ENCODE measurements around the gene UQCC5. TPM values are rescaled to one million over a fixed set of nuclear protein-coding genes. Genes with fewer than 3 reads are reported as not detected.

UQCC5 gene
- total and polyA plus RNA-seq, 8 donors: 1.3 to 58.5 (median 24.0) TPM; not detected in 2

DNA sequence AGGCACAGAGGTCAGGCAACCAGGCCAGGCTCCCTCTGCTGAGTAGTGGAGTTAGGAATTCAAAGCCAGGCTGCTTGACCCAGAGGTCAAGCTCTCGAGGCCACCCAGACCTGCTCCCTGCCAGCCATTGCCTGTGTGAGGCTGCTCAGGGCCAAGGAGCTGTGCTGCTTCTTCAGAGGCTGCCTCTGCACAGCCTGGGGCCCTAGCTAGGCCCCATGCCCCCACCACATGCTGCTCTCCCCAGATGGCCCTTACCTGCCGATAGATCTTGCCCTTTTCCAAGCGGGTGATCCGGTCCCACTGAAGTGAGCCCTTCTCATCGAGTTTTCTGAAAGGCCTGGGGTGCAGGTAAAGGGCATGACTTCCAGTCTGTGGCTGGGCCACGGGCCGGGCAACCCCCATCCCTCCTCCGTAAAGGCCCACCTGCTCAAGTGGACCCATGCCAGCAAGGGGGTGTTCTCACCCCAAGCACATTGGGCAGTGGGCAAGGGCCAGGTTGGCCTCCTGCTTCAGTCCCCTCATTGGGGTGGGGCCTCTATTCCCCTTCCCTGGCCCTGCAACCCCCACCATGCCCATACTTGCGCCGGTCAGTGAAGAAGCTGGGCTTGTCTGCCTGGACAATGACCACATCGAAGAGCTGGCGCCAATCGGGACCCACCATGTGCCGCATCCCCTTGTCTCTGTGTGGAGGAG lies 9.2 kb upstream of the UQCC5 start:
- peaks cover 2 to 41% (median 21%) of the 10 kb centered on the region in 4 donors for H3K4me1 ChIP-seq
- no peak for DNase-seq
- H3K4me3 ChIP-seq: no peak overlapping the region
- no peaks in the 10 kb centered on the region for H3K9me3 ChIP-seq
- H3K36me3 ChIP-seq: peaks cover 0 to 58% (median 52%) of the 10 kb centered on the region in 4 donors
- no peak for TF ChIP-seq POLR2A (IDR thresholded peaks at IDR 0.05)
- TF ChIP-seq, protein P1, sequence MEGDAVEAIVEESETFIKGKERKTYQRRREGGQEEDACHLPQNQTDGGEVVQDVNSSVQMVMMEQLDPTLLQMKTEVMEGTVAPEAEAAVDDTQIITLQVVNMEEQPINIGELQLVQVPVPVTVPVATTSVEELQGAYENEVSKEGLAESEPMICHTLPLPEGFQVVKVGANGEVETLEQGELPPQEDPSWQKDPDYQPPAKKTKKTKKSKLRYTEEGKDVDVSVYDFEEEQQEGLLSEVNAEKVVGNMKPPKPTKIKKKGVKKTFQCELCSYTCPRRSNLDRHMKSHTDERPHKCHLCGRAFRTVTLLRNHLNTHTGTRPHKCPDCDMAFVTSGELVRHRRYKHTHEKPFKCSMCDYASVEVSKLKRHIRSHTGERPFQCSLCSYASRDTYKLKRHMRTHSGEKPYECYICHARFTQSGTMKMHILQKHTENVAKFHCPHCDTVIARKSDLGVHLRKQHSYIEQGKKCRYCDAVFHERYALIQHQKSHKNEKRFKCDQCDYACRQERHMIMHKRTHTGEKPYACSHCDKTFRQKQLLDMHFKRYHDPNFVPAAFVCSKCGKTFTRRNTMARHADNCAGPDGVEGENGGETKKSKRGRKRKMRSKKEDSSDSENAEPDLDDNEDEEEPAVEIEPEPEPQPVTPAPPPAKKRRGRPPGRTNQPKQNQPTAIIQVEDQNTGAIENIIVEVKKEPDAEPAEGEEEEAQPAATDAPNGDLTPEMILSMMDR (IDR thresholded peaks at IDR 0.05): no peak
- TF ChIP-seq EP300 (IDR thresholded peaks at IDR 0.05): no peak
- no peak for TF ChIP-seq POLR2AphosphoS5 (IDR thresholded peaks at IDR 0.05)
- H3K27ac ChIP-seq: no peak overlapping the region
- no peaks in the 10 kb centered on the region for H3K27me3 ChIP-seq
- intact Hi-C loops (cut with DNase I; ENCODE audit: low total_unique reads): no loop called here
- 89 to 93% (median 89%) methylated on average over 8 to 14 of the region's 14 CpGs for WGBS, 5 donors

DNA sequence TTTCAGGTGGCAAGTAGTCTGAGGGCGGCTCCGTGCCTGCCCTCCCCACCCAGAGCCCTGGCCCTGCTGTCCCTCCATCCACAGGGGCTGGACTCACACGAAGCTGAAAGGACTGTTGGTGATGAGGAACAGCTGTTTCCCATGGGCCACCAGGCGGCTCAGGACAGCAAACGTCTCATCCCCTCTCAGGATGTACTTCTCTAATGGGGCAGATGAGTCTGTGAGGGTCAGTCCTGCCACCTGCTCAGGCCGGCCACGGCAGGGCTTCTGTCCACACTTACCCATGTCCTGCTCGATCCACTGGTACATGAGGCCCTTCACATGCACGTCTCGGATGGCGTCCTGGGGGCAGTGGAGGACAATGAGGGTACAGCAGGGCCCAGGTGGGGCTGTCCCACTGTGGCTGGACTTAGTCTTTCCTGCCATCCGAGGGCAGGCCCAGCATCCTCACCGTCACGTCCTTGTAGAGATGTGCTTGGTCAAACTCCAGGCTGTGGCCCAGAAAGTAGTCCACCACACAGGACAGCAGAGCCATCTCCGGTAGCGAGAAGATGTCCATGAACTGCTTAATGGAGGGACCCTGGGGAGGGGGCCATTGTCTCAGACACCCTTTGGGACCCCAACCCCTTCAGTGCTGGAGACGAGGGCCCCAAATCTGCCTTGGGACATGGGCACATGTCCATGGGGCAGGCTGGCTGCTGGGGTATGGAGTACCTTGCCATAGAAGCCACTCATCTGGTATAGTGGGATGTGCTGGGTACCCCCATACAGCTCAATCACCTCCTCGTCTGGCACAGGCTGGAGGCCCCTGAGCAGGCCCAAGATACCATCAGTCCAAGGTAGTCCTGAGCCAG lies 8.4 kb upstream of the UQCC5 start:
- Histone ChIP-seq H3K27me3 (peaks cover 0 to 3% (median 0%) of the 10 kb centered on the region in 3 donors), H3K27ac (no peak overlapping the region), H3K36me3 (peaks cover 0 to 53% (median 46%) of the 10 kb centered on the region in 4 donors), H3K4me1 (peaks cover 10 to 49% (median 29%) of the 10 kb centered on the region in 4 donors), H3K4me3 (no peak overlapping the region), H3K9me3 (no peaks in the 10 kb centered on the region)
- 86 to 91% (median 89%) methylated on average over 14 to 18 of the region's 18 CpGs for WGBS, 5 donors
- intact Hi-C loops (cut with DNase I; ENCODE audit: low total_unique reads): no loop called here
- no peak for TF ChIP-seq POLR2A (IDR thresholded peaks at IDR 0.05)
- TF ChIP-seq EP300 (IDR thresholded peaks at IDR 0.05): no peak
- TF ChIP-seq, protein P1 (IDR thresholded peaks at IDR 0.05): no peak
- no peak for TF ChIP-seq POLR2AphosphoS5 (IDR thresholded peaks at IDR 0.05)
- no peak for DNase-seq

DNA sequence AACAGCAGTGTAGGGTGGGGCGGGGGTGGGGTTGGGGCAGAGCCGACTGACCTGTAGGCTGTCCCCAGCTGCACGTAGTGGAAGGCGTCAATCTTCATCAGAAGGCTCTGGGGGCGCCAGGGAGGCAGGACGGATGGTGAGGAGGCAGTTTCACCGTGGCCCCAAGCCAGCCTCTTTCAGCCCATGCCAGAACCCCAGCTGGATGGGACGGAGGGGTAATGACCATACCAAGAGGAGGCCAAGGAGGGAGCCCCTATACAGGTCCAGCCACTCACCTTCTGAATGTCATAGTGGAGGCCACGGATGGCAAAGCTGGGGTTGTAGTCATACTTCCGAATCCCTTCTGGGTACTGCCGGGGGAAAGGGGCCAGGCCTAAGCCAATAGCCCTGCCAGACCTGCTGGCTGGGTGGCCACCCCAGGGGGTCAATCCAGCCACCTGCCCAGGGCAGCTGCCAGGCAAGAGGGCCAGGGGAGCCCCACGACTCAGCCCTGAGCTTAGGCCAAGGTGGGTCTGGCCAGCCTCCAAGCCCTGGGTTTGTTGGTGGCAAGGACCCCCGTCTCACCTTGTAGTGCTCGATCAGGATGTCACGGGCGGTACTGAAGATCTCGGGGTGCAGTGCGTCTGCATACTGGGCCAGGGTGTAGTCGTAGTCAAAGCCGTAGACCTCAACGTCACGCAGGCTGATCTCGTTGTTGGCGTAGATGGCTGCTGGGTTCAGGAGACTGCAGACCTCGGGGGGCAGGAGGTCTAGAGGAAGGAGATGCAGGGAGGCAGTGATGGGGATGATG lies 7.6 kb upstream of the UQCC5 start:
- Histone ChIP-seq H3K4me3 (no peak overlapping the region), H3K27me3 (peaks cover 0 to 7% (median 0%) of the 10 kb centered on the region in 3 donors), H3K9me3 (no peaks in the 10 kb centered on the region), H3K4me1 (peaks cover 14 to 53% (median 32%) of the 10 kb centered on the region in 4 donors), H3K36me3 (peaks cover 0 to 45% (median 38%) of the 10 kb centered on the region in 4 donors), H3K27ac (no peak overlapping the region)
- intact Hi-C loops (cut with DNase I; ENCODE audit: low total_unique reads): no loop called here
- 89 to 93% (median 92%) methylated on average over 20 to 25 of the region's 25 CpGs for WGBS, 5 donors
- TF ChIP-seq EP300 (IDR thresholded peaks at IDR 0.05) (no peak), POLR2AphosphoS5 (IDR thresholded peaks at IDR 0.05) (no peak), POLR2A (IDR thresholded peaks at IDR 0.05) (no peak)
- TF ChIP-seq, protein P1 (IDR thresholded peaks at IDR 0.05): no peak
- peak in 1 of 2 donors; percentile 7 for DNase-seq

Measured in stomach (tissue), 9 donors.